Left forelimb (tissue), 1 donor: ENCODE data around the gene PARP6.

Experiments
- DNase-seq: peaks from one replicate; pipeline ENCODE4 v3.0.0-alpha.2; 2018; ENCODE audit warnings: low spot score

PARP6 gene

GRCh38 chr15:72231066-72231832 lies 41.1 kb downstream of the PARP6 start, which contains the start of gene PKM:
Gene PKM, minus strand, starts transcription at chr15:72231190. Its CDS starts 12,093 bp downstream, at chr15:72219097.
- peak; percentile 96 for DNase-seq

GRCh38 chr15:72230197-72231065 lies 41.9 kb downstream of the PARP6 start:
- peak; percentile 93 for DNase-seq

- DNase-seq, result no peak
Measured at GRCh38 chr15:72229947-72230196, 42.5 kb downstream of the PARP6 start.

GRCh38 chr15:72229076-72229946 lies 43.0 kb downstream of the PARP6 start:
- DNase-seq, result no peak

GRCh38 chr15:72227720-72228119 lies 44.6 kb downstream of the PARP6 start:
- no peak for DNase-seq

- DNase-seq, result no peak
Measured at GRCh38 chr15:72227192-72227586, 45.2 kb downstream of the PARP6 start.

- DNase-seq, result no peak
Measured at GRCh38 chr15:72223278-72223677, 49.1 kb downstream of the PARP6 start.

GRCh38 chr15:72222393-72222792 lies 50.0 kb downstream of the PARP6 start:
- no peak for DNase-seq

- DNase-seq, result no peak
Measured at GRCh38 chr15:72220687-72221086, 51.7 kb downstream of the PARP6 start.

GRCh38 chr15:72217216-72217615 lies 55.1 kb downstream of the PARP6 start:
- DNase-seq, result no peak

- DNase-seq, result no peak
Measured at GRCh38 chr15:72216079-72216478, 56.3 kb downstream of the PARP6 start.

GRCh38 chr15:72207558-72208085 lies 64.7 kb downstream of the PARP6 start:
- DNase-seq, result no peak

- no peak for DNase-seq
Measured at GRCh38 chr15:72206677-72207000, 65.7 kb downstream of the PARP6 start.

GRCh38 chr15:72205896-72206676 lies 66.3 kb downstream of the PARP6 start:
- no peak for DNase-seq

GRCh38 chr15:72205273-72205672 lies 67.1 kb downstream of the PARP6 start:
- DNase-seq, result no peak

GRCh38 chr15:72203507-72203837 lies 68.9 kb downstream of the PARP6 start:
- DNase-seq, result peak; percentile 79

GRCh38 chr15:72202801-72203506 lies 69.4 kb downstream of the PARP6 start:
- no peak for DNase-seq

GRCh38 chr15:72202302-72202701 lies 70.1 kb downstream of the PARP6 start:
- DNase-seq, result no peak

- DNase-seq, result no peak
Measured at GRCh38 chr15:72201391-72201921, 70.9 kb downstream of the PARP6 start.

GRCh38 chr15:72200395-72201237 lies 71.7 kb downstream of the PARP6 start:
- no peak for DNase-seq
